Vagina (tissue), 2 donors: ENCODE results near the gene RYR2.

ENCODE experiments used
- CTCF ChIP-seq, 3 experiments: fragments of 450-650 bp in 2 of 3; fragments of 200-600 bp in 1 of 3; sonication (generic) in 1 of 3; IDR thresholded peaks; one replicate each; pipeline ENCODE4 v1.5.1; 2017 to 2019; ENCODE audit warnings: antibody characterized with exemption in 3 of 3, mild to moderate bottlenecking in 2 of 3, moderate library complexity in 2 of 3
- POLR2A ChIP-seq, 2 donors: fragments of 450-650 bp; IDR thresholded peaks; one replicate each; pipeline ENCODE4 v1.6.1; 2017; ENCODE audit warnings: antibody characterized with exemption in 2 of 2, mild to moderate bottlenecking in 2 of 2, moderate library complexity in 2 of 2
- POLR2AphosphoS5 ChIP-seq, 2 donors: sonication (generic); formaldehyde crosslinking; IDR thresholded peaks; one replicate each; pipeline ENCODE4 v1.9.0; 2017; ENCODE audit warnings: antibody characterized with exemption in 2 of 2, mild to moderate bottlenecking in 2 of 2, low read depth in 1 of 2; ENCODE audit not compliant: insufficient read depth in 1 of 2

- TF ChIP-seq POLR2A (IDR thresholded peaks at IDR 0.05) (no peak), CTCF (IDR thresholded peaks at IDR 0.05) (no peak), POLR2AphosphoS5 (IDR thresholded peaks at IDR 0.05; ENCODE audit: insufficient read depth in 1 of 2, low read depth in 1 of 2) (no peak)
Measured at GRCh38 chr1:237133921-237134320, 91.9 kb downstream of the RYR2 start.
